ENCODE data around the gene CD55. TPM values are rescaled to one million over a fixed set of nuclear protein-coding genes. Genes with fewer than 3 reads are reported as not detected.
"Not testable (repeated sequence)": the region's sequence is repeated elsewhere in the genome, so short reads cannot be mapped to it uniquely, and the experiment has no call there.

The CD55 gene
- total and polyA plus RNA-seq, 2 donors, result 83.1 to 108 TPM

GRCh38 chr1:207313131-207313530 lies 8.3 kb upstream of the CD55 start:
- DNase-seq (ENCODE audit: extremely low spot score), result no peak
- Histone ChIP-seq H3K27ac (ENCODE audit: low read depth) (no peak overlapping the region), H3K4me1 (ENCODE audit: insufficient read depth) (no peaks in the 10 kb centered on the region), H3K4me3 (ENCODE audit: low read depth, low read length) (no peak overlapping the region), H3K36me3 (ENCODE audit: insufficient read depth) (no peaks in the 10 kb centered on the region)

- Histone ChIP-seq H3K4me3 (ENCODE audit: low read depth, low read length) (no peak overlapping the region), H3K4me1 (ENCODE audit: insufficient read depth) (no peaks in the 10 kb centered on the region), H3K36me3 (ENCODE audit: insufficient read depth) (no peaks in the 10 kb centered on the region), H3K27ac (ENCODE audit: low read depth) (peak overlapping the region; percentile 23)
- no peak for DNase-seq (ENCODE audit: extremely low spot score)
Observed at GRCh38 chr1:207314816-207315215, 6.7 kb upstream of the CD55 start.

DNA sequence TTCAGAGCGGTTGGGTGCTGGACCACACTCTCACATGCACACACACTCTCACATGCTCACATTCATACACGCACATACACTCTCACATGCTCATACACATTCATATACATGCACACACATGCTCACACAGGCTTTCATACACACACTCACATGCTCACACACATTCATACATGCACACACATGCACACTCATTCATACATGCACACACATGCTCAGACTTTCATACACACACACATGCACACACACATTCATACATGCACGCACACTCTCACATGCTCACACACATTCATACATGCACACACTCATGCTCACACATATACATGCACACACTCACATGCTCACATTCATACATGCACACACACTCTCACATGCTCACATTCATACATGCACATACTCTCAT lies 6.0 kb upstream of the CD55 start:
- Histone ChIP-seq H3K36me3 (ENCODE audit: insufficient read depth) (no peaks in the 10 kb centered on the region), H3K27ac (ENCODE audit: low read depth) (no peak overlapping the region), H3K4me1 (ENCODE audit: insufficient read depth) (no peaks in the 10 kb centered on the region), H3K4me3 (ENCODE audit: low read depth, low read length) (no peak overlapping the region)
- 91% methylated on average over 3 of the region's 3 CpGs for WGBS
- DNase-seq (ENCODE audit: extremely low spot score), result no peak

GRCh38 chr1:207316141-207316540 lies 5.3 kb upstream of the CD55 start:
- Histone ChIP-seq H3K36me3 (ENCODE audit: insufficient read depth) (no peaks in the 10 kb centered on the region), H3K4me3 (ENCODE audit: low read depth, low read length) (no peak overlapping the region), H3K4me1 (ENCODE audit: insufficient read depth) (no peaks in the 10 kb centered on the region), H3K27ac (ENCODE audit: low read depth) (no peak overlapping the region)
- no peak for DNase-seq (ENCODE audit: extremely low spot score)

DNA sequence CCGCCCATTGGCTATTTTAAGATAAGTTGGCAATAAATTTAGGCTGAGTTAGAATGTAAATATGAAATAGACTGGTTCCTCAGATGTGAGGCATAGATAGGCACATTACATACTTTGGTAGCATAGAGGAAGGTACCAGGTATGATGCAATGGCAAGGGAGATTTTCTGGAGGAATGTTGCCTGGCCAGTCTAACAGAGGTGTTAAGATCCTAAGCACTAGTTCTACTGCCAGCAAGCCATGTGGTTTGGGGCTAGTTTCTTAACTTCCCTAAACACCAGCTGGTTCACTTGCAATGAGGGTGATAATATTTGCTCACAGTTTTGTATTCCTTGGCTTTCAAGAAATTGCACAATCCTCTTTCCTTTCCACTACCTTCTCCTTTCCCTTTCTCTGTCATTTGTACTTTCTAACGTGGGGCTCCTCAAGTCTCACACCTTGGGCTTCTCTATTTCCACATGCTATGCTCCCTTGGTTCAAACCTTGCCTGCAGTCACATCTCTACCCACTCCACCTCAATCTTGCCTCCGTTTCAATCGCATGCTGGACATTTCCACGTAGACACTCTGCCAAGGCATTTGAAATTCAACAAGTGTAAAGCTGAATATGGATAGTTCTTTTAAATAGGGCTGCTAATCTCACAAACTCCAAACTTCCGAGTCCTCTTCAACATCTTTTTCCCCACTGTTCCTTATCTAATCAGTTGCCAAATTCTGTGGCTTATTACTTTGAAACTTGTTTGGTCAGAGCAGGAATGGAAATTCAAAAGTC lies 4.7 kb upstream of the CD55 start:
- Histone ChIP-seq H3K36me3 (ENCODE audit: insufficient read depth) (no peaks in the 10 kb centered on the region), H3K27ac (ENCODE audit: low read depth) (peak overlapping the region; percentile 74), H3K4me1 (ENCODE audit: insufficient read depth) (no peaks in the 10 kb centered on the region), H3K4me3 (ENCODE audit: low read depth, low read length) (no peak overlapping the region)
- DNase-seq (ENCODE audit: extremely low spot score), result peak; percentile 77
- WGBS, result 36% methylated on average over 6 of the region's 6 CpGs

DNA sequence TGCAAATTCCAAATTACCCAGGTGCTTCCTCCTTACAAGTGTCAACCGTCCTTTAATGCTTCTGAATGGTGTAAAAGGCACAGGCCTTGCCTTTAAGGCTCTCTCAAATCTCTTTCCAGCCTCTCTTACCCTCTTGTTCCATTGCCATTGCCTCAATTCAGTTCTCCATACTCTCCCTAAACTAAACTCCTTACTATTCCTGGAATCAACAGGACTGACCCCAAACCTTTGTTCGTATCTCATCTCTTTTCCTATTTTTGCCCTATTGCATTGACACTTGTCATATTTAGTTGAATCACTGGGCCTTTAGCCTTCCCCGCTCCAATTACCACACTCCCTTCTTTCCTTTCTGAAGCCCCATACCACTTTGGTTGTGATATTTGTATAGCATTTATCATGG lies 3.9 kb upstream of the CD55 start:
- DNase-seq (ENCODE audit: extremely low spot score), result no peak
- no peaks in the 10 kb centered on the region for H3K4me1 ChIP-seq (ENCODE audit: insufficient read depth)
- H3K27ac ChIP-seq (ENCODE audit: low read depth), result peak overlapping the region; percentile 80
- H3K36me3 ChIP-seq (ENCODE audit: insufficient read depth), result no peaks in the 10 kb centered on the region
- H3K4me3 ChIP-seq (ENCODE audit: low read depth, low read length), result no peak overlapping the region
- 90% methylated on average over 3 of the region's 3 CpGs for WGBS

DNA sequence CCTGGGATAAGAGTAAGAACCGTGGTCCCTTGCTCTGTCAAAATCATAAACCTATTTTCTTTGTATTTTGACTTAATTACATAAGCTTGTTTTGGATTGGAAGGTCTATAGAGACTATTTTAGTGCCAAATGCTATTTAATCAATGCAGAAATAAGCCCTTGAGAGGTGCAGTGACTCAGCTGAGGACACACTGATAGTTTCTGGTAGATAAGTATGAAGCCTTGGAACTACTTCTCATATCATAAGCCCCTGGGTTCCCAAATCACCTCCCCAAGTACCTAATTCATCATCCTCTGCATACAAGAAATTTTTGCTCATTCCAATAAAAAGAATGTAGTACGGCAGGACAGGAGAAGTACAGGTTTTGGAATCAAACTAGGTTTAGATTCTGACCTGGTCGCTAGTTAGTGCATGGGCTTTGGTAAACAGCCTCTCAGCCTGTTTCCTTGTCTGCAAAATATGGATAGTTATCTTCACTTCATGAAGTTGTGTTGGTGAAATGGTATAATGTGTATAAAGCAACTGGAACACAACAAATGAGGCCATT lies 3.3 kb upstream of the CD55 start:
- H3K27ac ChIP-seq (ENCODE audit: low read depth), result peak overlapping the region; percentile 50
- WGBS, result 80% methylated on average over 3 of the region's 3 CpGs
- no peaks in the 10 kb centered on the region for H3K36me3 ChIP-seq (ENCODE audit: insufficient read depth)
- DNase-seq (ENCODE audit: extremely low spot score), result no peak
- no peak overlapping the region for H3K4me3 ChIP-seq (ENCODE audit: low read depth, low read length)
- no peaks in the 10 kb centered on the region for H3K4me1 ChIP-seq (ENCODE audit: insufficient read depth)

DNA sequence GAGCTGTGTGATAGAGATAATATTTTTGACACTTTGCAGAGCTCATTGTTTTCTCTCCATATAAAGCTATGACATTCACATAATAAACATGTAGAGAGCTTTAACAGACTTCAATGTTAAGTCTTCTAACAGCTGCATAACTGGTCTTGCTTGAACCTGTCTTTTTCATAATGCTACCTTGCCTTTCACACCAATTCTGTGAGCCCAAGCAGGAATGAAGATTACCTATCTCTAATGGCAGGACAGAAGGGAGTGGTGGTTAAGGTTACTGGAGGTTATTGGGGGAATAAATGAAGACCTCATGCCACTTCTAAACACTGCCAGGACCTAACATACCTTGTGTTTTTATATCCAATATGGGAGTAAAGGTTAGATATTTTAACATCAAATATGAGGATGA lies 2.3 kb upstream of the CD55 start:
- Histone ChIP-seq H3K27ac (ENCODE audit: low read depth) (peak overlapping the region; percentile 77), H3K36me3 (ENCODE audit: insufficient read depth) (no peaks in the 10 kb centered on the region), H3K4me3 (ENCODE audit: low read depth, low read length) (no peak overlapping the region), H3K4me1 (ENCODE audit: insufficient read depth) (no peaks in the 10 kb centered on the region)
- DNase-seq (ENCODE audit: extremely low spot score), result no peak

GRCh38 chr1:207320105-207320504 lies 1.4 kb upstream of the CD55 start:
- H3K27ac ChIP-seq (ENCODE audit: low read depth), result peak overlapping the region; percentile 77
- not testable (repeated sequence) for H3K4me1 ChIP-seq (ENCODE audit: insufficient read depth); H3K36me3 ChIP-seq (ENCODE audit: insufficient read depth); H3K4me3 ChIP-seq (ENCODE audit: low read depth, low read length); DNase-seq (ENCODE audit: extremely low spot score)
- WGBS, result 29% methylated on average over 1 of the region's 1 CpG

DNA sequence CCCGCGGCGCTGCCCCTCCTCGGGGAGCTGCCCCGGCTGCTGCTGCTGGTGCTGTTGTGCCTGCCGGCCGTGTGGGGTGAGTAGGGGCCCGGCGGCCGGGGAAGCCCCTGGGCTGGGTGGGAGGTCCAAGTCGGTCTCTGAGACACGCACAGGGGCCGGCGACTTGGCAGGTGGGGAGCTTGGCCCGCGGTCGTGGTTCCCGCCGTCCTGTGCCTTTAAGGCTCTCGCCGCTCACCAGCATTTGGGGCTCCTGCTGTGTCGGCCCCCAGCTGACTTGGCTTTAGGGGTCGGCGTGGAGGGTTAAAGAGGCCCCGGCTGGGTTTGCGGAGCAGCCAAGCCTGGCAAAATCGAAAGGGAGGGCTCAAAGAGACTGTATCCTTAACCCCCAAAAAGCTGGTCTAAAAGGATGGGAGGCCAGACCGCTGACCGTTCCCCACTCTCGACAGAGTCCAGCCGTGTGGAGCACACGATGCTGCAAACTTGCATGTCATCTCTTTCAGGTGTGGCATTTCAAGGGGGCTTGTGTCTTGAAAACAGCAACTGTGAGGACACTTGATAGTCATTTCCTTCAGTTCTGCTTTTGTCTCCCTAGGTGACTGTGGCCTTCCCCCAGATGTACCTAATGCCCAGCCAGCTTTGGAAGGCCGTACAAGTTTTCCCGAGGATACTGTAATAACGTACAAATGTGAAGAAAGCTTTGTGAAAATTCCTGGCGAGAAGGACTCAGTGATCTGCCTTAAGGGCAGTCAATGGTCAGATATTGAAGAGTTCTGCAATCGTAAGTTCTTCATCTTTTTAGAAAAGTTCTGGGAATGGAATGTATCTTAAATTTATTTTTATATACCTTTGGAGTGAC lies 540 bp downstream of the CD55 start:
- no peak for DNase-seq (ENCODE audit: extremely low spot score)
- WGBS, result 2% methylated on average over 37 of the region's 37 CpGs
- peak overlapping the region; percentile 92 for H3K4me3 ChIP-seq (ENCODE audit: low read depth, low read length)

DNA sequence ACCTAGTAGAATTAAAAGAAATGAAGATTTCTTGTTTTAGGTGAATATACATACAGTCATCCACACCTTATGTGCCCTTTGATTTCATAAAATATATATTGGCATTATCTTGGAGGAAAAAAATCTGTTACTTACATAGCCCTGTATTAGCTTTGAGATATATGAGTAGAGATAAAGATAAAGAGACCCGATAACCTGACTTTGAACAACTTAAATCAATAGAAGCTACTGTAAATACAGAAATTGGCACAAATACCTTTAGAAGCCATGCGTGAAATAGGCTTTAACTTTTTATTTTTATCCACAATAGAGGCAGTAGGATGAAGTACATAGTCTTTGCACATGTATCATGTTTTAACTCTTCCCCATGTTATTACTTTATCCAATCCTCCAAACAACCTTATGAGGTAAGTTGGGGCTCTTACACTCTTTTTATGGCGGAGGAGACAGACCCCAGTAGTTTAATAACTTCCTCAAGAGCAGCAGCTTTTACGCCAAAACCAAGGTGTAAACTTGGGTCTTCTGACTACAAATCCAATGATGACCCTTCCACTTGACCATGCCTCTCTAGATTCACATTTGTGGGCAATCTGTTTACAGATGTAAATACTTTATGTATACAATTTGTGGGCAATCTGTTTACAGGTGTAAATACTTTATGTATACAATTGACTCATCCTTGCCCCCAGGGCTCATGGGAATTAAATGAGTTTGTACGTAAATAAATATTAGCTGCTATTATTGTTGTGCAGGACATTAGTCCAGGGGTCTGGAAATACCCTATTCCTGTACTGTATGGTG lies 2.1 kb downstream of the CD55 start:
- DNase-seq (ENCODE audit: extremely low spot score), result no peak
- 85% methylated on average over 5 of the region's 5 CpGs for WGBS
- no peak overlapping the region for H3K27ac ChIP-seq (ENCODE audit: low read depth)
- H3K4me3 ChIP-seq (ENCODE audit: low read depth, low read length), result peak overlapping the region; percentile 10
- H3K4me1 ChIP-seq (ENCODE audit: insufficient read depth), result no peaks in the 10 kb centered on the region
- H3K36me3 ChIP-seq (ENCODE audit: insufficient read depth), result peaks cover 2% of the 10 kb centered on the region

More for the DNA sequence above, 540 bp downstream of the CD55 start:
- Histone ChIP-seq H3K4me1 (ENCODE audit: insufficient read depth) (no peaks in the 10 kb centered on the region), H3K27ac (ENCODE audit: low read depth) (peak overlapping the region; percentile 99), H3K36me3 (ENCODE audit: insufficient read depth) (peaks cover 2% of the 10 kb centered on the region)

DNA sequence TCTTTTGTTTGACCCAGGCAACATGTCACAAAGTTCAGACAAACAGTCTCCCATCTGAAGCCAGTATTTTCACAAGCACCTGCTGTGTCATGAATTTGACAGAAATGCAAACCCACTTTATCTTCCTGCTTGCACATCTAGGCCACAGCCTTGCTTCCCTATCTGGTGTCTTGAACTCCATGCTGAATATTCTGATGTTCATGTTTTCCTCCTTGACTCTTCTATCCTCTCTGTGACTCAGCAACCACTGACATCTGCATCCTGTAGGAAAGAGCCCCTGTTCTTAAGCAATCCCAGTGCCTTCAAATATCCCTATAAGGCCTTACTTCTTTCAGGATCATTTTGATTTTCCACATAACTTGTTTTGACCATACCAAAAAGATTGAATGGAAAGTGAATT lies 6.5 kb downstream of the CD55 start:
- Histone ChIP-seq H3K36me3 (ENCODE audit: insufficient read depth) (peaks cover 5% of the 10 kb centered on the region), H3K4me3 (ENCODE audit: low read depth, low read length) (no peak overlapping the region), H3K27ac (ENCODE audit: low read depth) (no peak overlapping the region), H3K4me1 (ENCODE audit: insufficient read depth) (no peaks in the 10 kb centered on the region)
- DNase-seq (ENCODE audit: extremely low spot score), result no peak

- WGBS, result 94% methylated on average over 3 of the region's 3 CpGs
- no peak overlapping the region for H3K27ac ChIP-seq (ENCODE audit: low read depth)
- no peaks in the 10 kb centered on the region for H3K4me1 ChIP-seq (ENCODE audit: insufficient read depth)
- H3K4me3 ChIP-seq (ENCODE audit: low read depth, low read length), result no peak overlapping the region
- H3K36me3 ChIP-seq (ENCODE audit: insufficient read depth), result peaks cover 5% of the 10 kb centered on the region
- DNase-seq (ENCODE audit: extremely low spot score), result no peak
Observed at GRCh38 chr1:207328908-207329440, 7.5 kb downstream of the CD55 start.

Data from urinary bladder (tissue), 4 donors.